IMR-90 (cell line): Measurements from ENCODE around the gene CFAP299. TPM values are rescaled to one million over a fixed set of nuclear protein-coding genes. Genes with fewer than 3 reads are reported as not detected.

Experiments
- ATAC-seq: fragments of 200-7000 bp; cut with Tn5 transposase; 2 replicates; pipeline ENCODE4 v1.9.1; 2020; ENCODE audit warnings: low read depth, mild to moderate bottlenecking, moderate library complexity
- BruUV-seq: library from RNA; stranded (reverse); fragments of 400-500 nt; replicated peaks from 2 replicates; lab custom pipeline; 2021; lab: Mats Ljungman, UMichigan
- CTCF ChIA-PET: fragments of 300-600 bp; formaldehyde crosslinking; extraction: SDS; loops from one replicate; lab custom pipeline; 2021; ENCODE audit warnings: antibody characterized with exemption; lab: Yijun Ruan, JAX
- POLR2A ChIA-PET: fragments of 300-600 bp; sonication (Branson Sonifier 250); formaldehyde crosslinking; loops from one replicate; lab custom pipeline; 2022; ENCODE audit warnings: antibody characterized with exemption; ENCODE audit not compliant: unreplicated experiment; lab: Charles Lee
- DNase-seq: peaks from one replicate; pipeline ENCODE4 v3.0.0; 2013
- H2AFZ ChIP-seq: replicated peaks from 2 replicates; pipeline ENCODE3; 2013; ENCODE audit warnings: low read length, mild to moderate bottlenecking; ENCODE audit not compliant: poor library complexity
- H2AK5ac ChIP-seq: 2 replicates; pipeline ENCODE4 v1.6.1; 2013; ENCODE audit warnings: low read depth, low read length, inconsistent platforms
- H2AK9ac ChIP-seq: replicated peaks from 2 replicates; pipeline ENCODE3; 2013; ENCODE audit warnings: mild to moderate bottlenecking, low read depth, low read length, moderate library complexity; ENCODE audit not compliant: poor library complexity
- H2BK120ac ChIP-seq: 2 replicates; pipeline ENCODE4 v1.6.1; 2013; ENCODE audit warnings: low read depth, low read length, inconsistent platforms
- H2BK15ac ChIP-seq: 3 replicates; pipeline ENCODE4 v1.6.1; 2013; ENCODE audit warnings: low read depth, low read length, inconsistent platforms
- H2BK20ac ChIP-seq: 2 replicates; pipeline ENCODE4 v1.6.1; 2013; ENCODE audit warnings: low read depth, mild to moderate bottlenecking, inconsistent platforms, low read length, moderate library complexity
- H2BK5ac ChIP-seq: 2 replicates; pipeline ENCODE4 v1.6.1; 2013; ENCODE audit warnings: mild to moderate bottlenecking, low read depth, low read length, inconsistent platforms; ENCODE audit not compliant: poor library complexity, severe bottlenecking
- H3K14ac ChIP-seq: replicated peaks from 2 replicates; pipeline ENCODE4 v1.6.1; 2013; ENCODE audit warnings: low read depth, low read length, inconsistent platforms
- H3K18ac ChIP-seq: 2 replicates; pipeline ENCODE4 v1.6.1; 2013; ENCODE audit warnings: low read depth, low read length, control low read depth
- H3K23ac ChIP-seq: 2 replicates; pipeline ENCODE4 v1.6.1; 2013; ENCODE audit warnings: low read depth, low read length, inconsistent platforms
- H3K27ac ChIP-seq: 2 replicates; pipeline ENCODE4 v1.5.1; 2013; ENCODE audit warnings: mild to moderate bottlenecking, control low read depth, low read length; ENCODE audit not compliant: insufficient read depth
- H3K27me3 ChIP-seq: 2 replicates; pipeline ENCODE4 v1.6.1; 2013; ENCODE audit warnings: low read length; ENCODE audit not compliant: control insufficient read depth, insufficient read depth
- H3K36me3 ChIP-seq: 2 replicates; pipeline ENCODE4 v1.6.1; 2013; ENCODE audit warnings: low read length, mixed read lengths; ENCODE audit not compliant: control insufficient read depth, insufficient read depth
- H3K4ac ChIP-seq: 2 replicates; pipeline ENCODE4 v1.6.1; 2013; ENCODE audit warnings: low read depth, low read length, inconsistent platforms
- H3K4me1 ChIP-seq: 2 replicates; pipeline ENCODE4 v1.6.1; 2013; ENCODE audit warnings: low read length, mixed read lengths; ENCODE audit not compliant: control insufficient read depth, insufficient read depth
- H3K4me2 ChIP-seq: 2 replicates; pipeline ENCODE4 v1.6.1; 2013; ENCODE audit warnings: low read depth, mild to moderate bottlenecking, control low read depth, low read length, moderate library complexity
- H3K4me3 ChIP-seq: 2 replicates; pipeline ENCODE4 v1.5.1; 2013; ENCODE audit warnings: low read depth, mild to moderate bottlenecking, control low read depth, low read length, moderate library complexity; ENCODE audit not compliant: insufficient read depth
- H3K56ac ChIP-seq: 2 replicates; pipeline ENCODE4 v1.6.1; 2013; ENCODE audit warnings: low read length, inconsistent platforms; ENCODE audit not compliant: insufficient read depth; ENCODE audit errors: extremely low read depth
- H3K79me1 ChIP-seq, 2 experiments: 2 replicates each; pipeline ENCODE4 v1.6.1; 2013; ENCODE audit warnings: low read length in 2 of 2, inconsistent platforms in 1 of 2, low read depth in 1 of 2
- H3K9ac ChIP-seq: 2 replicates; pipeline ENCODE4 v1.6.1; 2013; ENCODE audit warnings: low read depth, low read length, control low read depth
- H3K9me1 ChIP-seq: 2 replicates; pipeline ENCODE4 v1.6.1; 2013; ENCODE audit warnings: low read length, inconsistent platforms; ENCODE audit not compliant: insufficient read depth
- H3K9me3 ChIP-seq: 2 replicates; pipeline ENCODE4 v1.6.1; 2013; ENCODE audit warnings: low read length; ENCODE audit not compliant: control insufficient read depth, insufficient read depth
- H4K20me1 ChIP-seq: 2 replicates; pipeline ENCODE4 v1.6.1; 2013; ENCODE audit warnings: low read length, inconsistent platforms; ENCODE audit not compliant: insufficient read depth
- H4K5ac ChIP-seq: 2 replicates; pipeline ENCODE4 v1.6.1; 2013; ENCODE audit warnings: mild to moderate bottlenecking, low read depth, low read length, control low read depth
- H4K8ac ChIP-seq, 2 experiments: 2 replicates each; pipeline ENCODE4 v1.6.1; 2013; ENCODE audit warnings: low read depth in 2 of 2, low read length in 2 of 2, control low read depth in 1 of 2, inconsistent platforms in 1 of 2
- H4K91ac ChIP-seq: 2 replicates; pipeline ENCODE4 v1.6.1; 2013; ENCODE audit warnings: low read depth, low read length, inconsistent platforms; ENCODE audit not compliant: insufficient read depth
- BHLHE40 ChIP-seq: fragments of 150-350 bp; IDR thresholded peaks from 2 replicates; pipeline ENCODE4 v1.6.1; 2016; ENCODE audit warnings: mild to moderate bottlenecking, low read depth, low read length
- CEBPB ChIP-seq: IDR thresholded peaks from 2 replicates; pipeline ENCODE4 v1.6.1; 2012; ENCODE audit warnings: low read depth, low read length, improper control_type of control experiment
- CHD1 ChIP-seq: IDR thresholded peaks from 2 replicates; pipeline ENCODE4 v1.6.1; 2012; ENCODE audit warnings: low read depth, low read length, improper control_type of control experiment
- FOS ChIP-seq: fragments of 150-350 bp; IDR thresholded peaks from 2 replicates; pipeline ENCODE4 v1.6.1; 2016; ENCODE audit warnings: low read depth, low read length
- MAFK ChIP-seq: IDR thresholded peaks from 2 replicates; pipeline ENCODE4 v1.6.1; 2012; ENCODE audit warnings: low read depth, low read length, improper control_type of control experiment
- MXI1 ChIP-seq: IDR thresholded peaks from 2 replicates; pipeline ENCODE4 v1.6.1; 2012; ENCODE audit warnings: low read depth, mild to moderate bottlenecking, low read length, moderate library complexity, borderline replicate concordance
- NFE2L2 ChIP-seq: fragments of 150-350 bp; IDR thresholded peaks from 2 replicates; pipeline ENCODE4 v1.6.1; 2016; ENCODE audit warnings: low read depth, mild to moderate bottlenecking, low read length
- POLR2A ChIP-seq: IDR thresholded peaks from 2 replicates; pipeline ENCODE4 v1.6.1; 2012; ENCODE audit warnings: mild to moderate bottlenecking, low read depth, low read length
- RAD21 ChIP-seq: IDR thresholded peaks from 2 replicates; pipeline ENCODE4 v1.6.1; 2012; ENCODE audit warnings: low read length, improper control_type of control experiment
- RCOR1 ChIP-seq: IDR thresholded peaks from 2 replicates; pipeline ENCODE4 v1.6.1; 2012; ENCODE audit warnings: mild to moderate bottlenecking, low read length, improper control_type of control experiment; ENCODE audit not compliant: insufficient replicate concordance
- RFX5 ChIP-seq: IDR thresholded peaks from 2 replicates; pipeline ENCODE4 v1.8.0; 2012; ENCODE audit warnings: low read depth, mild to moderate bottlenecking, low read length, moderate library complexity
- SMC3 ChIP-seq: fragments of 150-350 bp; IDR thresholded peaks from 2 replicates; pipeline ENCODE4 v1.6.1; 2016; ENCODE audit warnings: low read depth, mild to moderate bottlenecking, antibody characterized with exemption, low read length, moderate library complexity
- USF2 ChIP-seq: fragments of 150-350 bp; IDR thresholded peaks from 2 replicates; pipeline ENCODE4 v1.6.1; 2017; ENCODE audit warnings: mild to moderate bottlenecking, antibody characterized with exemption, low read length, low read depth
- WGBS, 2 experiments: methylation state at CpG; one replicate each; pipeline versions ENCODE4 v1.1.5 to v1.1.7; 2013; ENCODE audit warnings: missing lambda C conversion rate in 2 of 2; ENCODE audit not compliant: insufficient read length in 1 of 2; ENCODE audit errors: extremely low coverage in 2 of 2; 5-methylcytosine and 5-hydroxymethylcytosine counted together
- dilution Hi-C: fragments of 300-500 bp; cut with HindIII; formaldehyde crosslinking; loops from one replicate; pipeline ENCODE4 v1.14.3; 2018; ENCODE audit warnings: low sequenced_read_pairs; ENCODE audit not compliant: unreplicated experiment
- in situ Hi-C: fragments of 300-500 bp; cut with MboI; formaldehyde crosslinking; loops from 3 replicates; pipeline ENCODE4 v1.14.3; 2019; ENCODE audit warnings: low sequenced_read_pairs, inconsistent platforms, mixed read lengths
- intact Hi-C: fragments of 100-400 bp; cut with micrococcal nuclease; formaldehyde crosslinking; loops from 2 replicates; pipeline ENCODE4 v1.10.0; 2022
- polyA plus RNA-seq, 3 experiments: library from polyadenylated mRNA; depleted of rRNA; stranded (reverse); fragments of >200 nt; gene quantifications; 2 replicates each; pipeline ENCODE4 v1.2.3, GENCODE V29; 2012; ENCODE audit warnings: low replicate concordance in 1 of 3
- total RNA-seq: library from RNA; depleted of rRNA; stranded (reverse); fragments of >200 nt; gene quantifications from 2 replicates; pipeline ENCODE4 v1.2.3, GENCODE V29; 2012
- TF ChIP-seq, protein P1 (sequence below): conservative IDR thresholded peaks from 2 replicates; pipeline ENCODE4 v1.5.1; 2012; ENCODE audit warnings: mild to moderate bottlenecking, low read depth, low read length, improper control_type of control experiment
- TF ChIP-seq, protein P2 (sequence below): fragments of 150-350 bp; IDR thresholded peaks from 2 replicates; pipeline ENCODE4 v1.6.1; 2016; ENCODE audit warnings: low read depth, mild to moderate bottlenecking, low read length, moderate library complexity, borderline replicate concordance

CFAP299 gene
- total and polyA plus RNA-seq, 2 of the 4 experiments (the other 2 are of a cell fraction), result 1.0 to 1.1 TPM

DNA sequence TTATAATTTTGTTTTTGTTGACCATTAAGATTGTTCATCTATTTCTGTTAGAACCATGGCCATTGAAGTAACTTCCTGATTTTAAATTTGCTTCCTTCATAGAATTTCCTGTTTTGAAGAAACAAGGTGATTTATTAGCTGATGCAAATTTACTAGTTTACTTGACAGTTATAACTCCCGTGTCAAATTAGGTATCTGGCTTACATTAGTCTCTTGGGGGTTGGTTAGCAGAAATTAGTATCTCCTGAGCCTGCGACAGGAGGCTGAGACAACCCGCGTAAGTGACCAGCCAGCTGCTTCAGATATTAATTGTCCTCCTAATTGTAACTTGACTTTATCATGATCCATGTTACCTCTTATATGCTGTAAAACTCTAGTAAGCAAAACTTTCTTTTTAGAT lies 154.3 kb downstream of the CFAP299 start:
- H4K8ac ChIP-seq, result no peak overlapping the region
- H2BK5ac ChIP-seq, result no peak overlapping the region
- no peaks in the 10 kb centered on the region for H3K27me3 ChIP-seq
- DNase-seq, result no peak
- no peaks in the 10 kb centered on the region for H3K9me3 ChIP-seq
- H2AK9ac ChIP-seq, result no peak overlapping the region
- H4K91ac ChIP-seq, result no peak overlapping the region
- dilution Hi-C loops (no loop called here), intact Hi-C loops (no loop called here), in situ Hi-C loops (no loop called here)
- H3K4me1 ChIP-seq, result no peaks in the 10 kb centered on the region
- H3K9me1 ChIP-seq, result no peaks in the 10 kb centered on the region
- no peak overlapping the region for H3K27ac ChIP-seq
- no peak overlapping the region for H3K4ac ChIP-seq
- H3K23ac ChIP-seq, result no peak overlapping the region
- TF ChIP-seq CHD1 (no peak), CEBPB (no peak), RAD21 (no peak), USF2 (no peak), MAFK (no peak), SMC3 (no peak), BHLHE40 (no peak), NFE2L2 (no peak), POLR2A (no peak), RCOR1 (no peak), RFX5 (no peak), FOS (no peak), MXI1 (no peak)
- TF ChIP-seq, protein P1, sequence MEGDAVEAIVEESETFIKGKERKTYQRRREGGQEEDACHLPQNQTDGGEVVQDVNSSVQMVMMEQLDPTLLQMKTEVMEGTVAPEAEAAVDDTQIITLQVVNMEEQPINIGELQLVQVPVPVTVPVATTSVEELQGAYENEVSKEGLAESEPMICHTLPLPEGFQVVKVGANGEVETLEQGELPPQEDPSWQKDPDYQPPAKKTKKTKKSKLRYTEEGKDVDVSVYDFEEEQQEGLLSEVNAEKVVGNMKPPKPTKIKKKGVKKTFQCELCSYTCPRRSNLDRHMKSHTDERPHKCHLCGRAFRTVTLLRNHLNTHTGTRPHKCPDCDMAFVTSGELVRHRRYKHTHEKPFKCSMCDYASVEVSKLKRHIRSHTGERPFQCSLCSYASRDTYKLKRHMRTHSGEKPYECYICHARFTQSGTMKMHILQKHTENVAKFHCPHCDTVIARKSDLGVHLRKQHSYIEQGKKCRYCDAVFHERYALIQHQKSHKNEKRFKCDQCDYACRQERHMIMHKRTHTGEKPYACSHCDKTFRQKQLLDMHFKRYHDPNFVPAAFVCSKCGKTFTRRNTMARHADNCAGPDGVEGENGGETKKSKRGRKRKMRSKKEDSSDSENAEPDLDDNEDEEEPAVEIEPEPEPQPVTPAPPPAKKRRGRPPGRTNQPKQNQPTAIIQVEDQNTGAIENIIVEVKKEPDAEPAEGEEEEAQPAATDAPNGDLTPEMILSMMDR, result no peak
- TF ChIP-seq, protein P2, sequence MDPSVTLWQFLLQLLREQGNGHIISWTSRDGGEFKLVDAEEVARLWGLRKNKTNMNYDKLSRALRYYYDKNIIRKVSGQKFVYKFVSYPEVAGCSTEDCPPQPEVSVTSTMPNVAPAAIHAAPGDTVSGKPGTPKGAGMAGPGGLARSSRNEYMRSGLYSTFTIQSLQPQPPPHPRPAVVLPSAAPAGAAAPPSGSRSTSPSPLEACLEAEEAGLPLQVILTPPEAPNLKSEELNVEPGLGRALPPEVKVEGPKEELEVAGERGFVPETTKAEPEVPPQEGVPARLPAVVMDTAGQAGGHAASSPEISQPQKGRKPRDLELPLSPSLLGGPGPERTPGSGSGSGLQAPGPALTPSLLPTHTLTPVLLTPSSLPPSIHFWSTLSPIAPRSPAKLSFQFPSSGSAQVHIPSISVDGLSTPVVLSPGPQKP, result no peak
- no peak overlapping the region for H2BK15ac ChIP-seq
- H4K20me1 ChIP-seq, result no peaks in the 10 kb centered on the region
- no peak overlapping the region for H3K14ac ChIP-seq
- H3K79me1 ChIP-seq, result no peaks in the 10 kb centered on the region; a peak in 1 of 4 replicates
- H2BK20ac ChIP-seq, result no peak overlapping the region
- H2BK120ac ChIP-seq, result no peak overlapping the region
- H2AK5ac ChIP-seq, result no peak overlapping the region
- no peak overlapping the region for H3K56ac ChIP-seq
- H2AFZ ChIP-seq, result no peak overlapping the region
- no peaks in the 10 kb centered on the region for H3K36me3 ChIP-seq
- no TSS peak for BruUV-seq
- no peak overlapping the region for H3K9ac ChIP-seq
- ChIA-PET CTCF (no interaction called here), POLR2A (interaction anchor here (0.6 kb wide), 1 partner anchor 53 kb away, joined by 3 read pairs; no protein-coding TSS in a partner anchor)
- no peak overlapping the region for H4K5ac ChIP-seq
- no peak for ATAC-seq
- H3K4me2 ChIP-seq, result no peak overlapping the region
- WGBS, 2 experiments, result no CpG with 5 or more reads among the region's 4 CpGs
- H3K18ac ChIP-seq, result no peak overlapping the region
- H3K4me3 ChIP-seq, result no peak overlapping the region
